GM12874 (cell line): Measurements from ENCODE around the gene EVC.

Experiments
- CTCF ChIP-seq: IDR thresholded peaks from 2 replicates; pipeline ENCODE4 v1.5.1; 2011; ENCODE audit warnings: low read depth, mild to moderate bottlenecking, control low read depth, low read length, moderate library complexity; ENCODE audit not compliant: insufficient read depth

EVC gene

GRCh38 chr4:5772528-5773270, 61.7 kb downstream of the EVC start:
- no peak for TF ChIP-seq CTCF

DNA sequence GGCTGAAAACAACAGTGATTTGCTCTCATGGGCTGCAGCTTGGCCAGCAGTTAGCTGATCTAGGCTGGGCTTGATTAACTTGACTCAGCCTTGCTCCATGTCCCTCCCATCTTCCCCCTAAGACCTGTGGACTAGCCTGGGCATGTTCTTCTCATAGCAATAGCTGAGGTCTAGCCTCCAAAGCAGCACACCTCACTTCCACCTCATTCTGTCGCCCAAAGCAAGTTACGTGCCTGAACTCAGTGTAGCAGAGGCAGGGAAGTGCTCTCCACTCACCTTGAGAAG, 62.2 kb downstream of the EVC start:
- no peak for TF ChIP-seq CTCF

- TF ChIP-seq CTCF: no peak
These were observed 63.5 kb downstream of the EVC start for GRCh38 chr4:5774416-5775036.

DNA sequence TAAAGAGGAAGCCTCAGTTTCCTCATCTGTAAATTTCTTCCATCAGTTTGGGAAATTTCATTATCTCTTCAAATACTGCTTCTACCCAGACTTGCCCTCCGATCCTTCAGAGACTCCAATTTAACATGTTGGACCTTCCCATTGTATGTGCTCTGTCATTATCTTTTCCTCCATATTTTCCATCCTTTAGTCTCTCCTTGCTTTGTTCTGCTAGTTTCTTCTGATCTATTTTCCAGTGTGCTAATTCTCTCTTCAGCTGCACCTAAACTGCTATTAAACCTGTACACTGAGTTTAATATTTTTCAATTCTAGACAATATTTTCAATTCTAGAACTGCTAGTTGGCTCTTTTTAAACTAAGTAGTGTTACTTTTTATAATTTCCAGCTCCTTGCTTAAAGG, 65.5 kb downstream of the EVC start:
- TF ChIP-seq CTCF: no peak

DNA sequence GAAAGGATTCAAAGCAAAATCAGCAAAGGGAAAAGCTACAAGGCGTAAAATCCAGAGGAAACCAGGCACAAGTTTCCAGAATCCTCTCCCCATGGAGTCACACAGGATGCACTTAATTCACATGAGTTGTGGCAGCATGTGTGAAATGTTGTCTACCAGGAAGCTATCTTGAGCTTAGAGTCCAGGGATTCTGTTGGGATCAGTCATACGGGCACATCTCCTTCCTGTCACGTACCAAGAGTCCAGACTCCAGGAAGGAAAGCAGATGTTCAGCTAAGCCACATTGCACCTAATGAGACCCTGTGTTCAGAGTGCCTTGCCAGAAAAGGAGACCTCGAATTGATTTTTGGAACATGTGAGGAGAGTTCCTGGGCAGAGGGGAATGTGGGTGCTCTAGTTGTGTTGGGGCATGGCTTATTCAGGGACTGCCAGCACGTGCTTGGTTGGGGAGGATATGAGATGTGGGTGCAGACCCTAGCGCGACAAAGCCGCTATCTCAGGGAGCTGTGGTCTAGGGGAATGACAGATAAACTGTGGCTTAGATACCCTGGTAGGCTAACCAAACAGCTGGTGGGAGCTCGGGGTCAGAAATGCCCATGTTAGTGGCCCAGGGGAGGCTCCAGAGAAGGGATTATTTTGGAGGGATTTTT, 70.0 kb downstream of the EVC start:
- TF ChIP-seq CTCF: no peak

DNA sequence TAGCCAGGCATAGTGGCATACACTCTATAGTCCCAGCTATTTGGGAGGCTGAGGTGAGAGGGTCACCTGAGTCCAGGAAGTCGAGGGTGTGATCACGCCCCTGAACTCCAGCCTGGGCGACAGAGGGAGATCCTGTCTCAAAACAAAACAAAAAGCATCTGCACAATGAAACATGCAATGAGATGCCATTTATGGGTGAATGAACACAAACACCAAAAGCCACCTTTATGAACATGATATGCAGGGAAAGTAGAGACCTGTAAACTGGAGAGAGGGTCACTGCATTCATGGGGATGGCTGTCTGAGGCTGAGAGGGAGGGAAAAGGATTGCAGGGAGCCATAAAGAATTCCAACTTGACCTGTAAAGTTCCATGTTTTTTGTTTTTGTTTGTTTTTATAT, 70.7 kb downstream of the EVC start:
- TF ChIP-seq CTCF: no peak

GRCh38 chr4:5782829-5783476, 72.0 kb downstream of the EVC start:
- no peak for TF ChIP-seq CTCF
